ENCODE measurements around the gene STRADA. TPM values are rescaled to one million over a fixed set of nuclear protein-coding genes. Genes with fewer than 3 reads are reported as not detected.

STRADA gene
- total RNA-seq, 1 donor from 2014 or later: 17.2 TPM

GRCh38 chr17:63689479-63689878 is 52.1 kb downstream of the STRADA start:
- TF ChIP-seq CTCF (IDR thresholded peaks at IDR 0.05; ENCODE audit: insufficient read depth, low read length, poor library complexity, severe bottlenecking): no peak
- DNase-seq (ENCODE audit: low read depth): no peak
- Histone ChIP-seq H3K27me3 (ENCODE audit: control insufficient read depth, insufficient read depth, low read length) (no peaks in the 10 kb centered on the region), H3K4me3 (ENCODE audit: low read depth, low read length) (no peak overlapping the region), H3K36me3 (ENCODE audit: control insufficient read depth, insufficient read depth, low read length) (peaks cover 1% of the 10 kb centered on the region)

GRCh38 chr17:63688396-63689020 is 53.1 kb downstream of the STRADA start:
- Histone ChIP-seq H3K27me3 (ENCODE audit: control insufficient read depth, insufficient read depth, low read length) (no peaks in the 10 kb centered on the region), H3K4me3 (ENCODE audit: low read depth, low read length) (no peak overlapping the region), H3K36me3 (ENCODE audit: control insufficient read depth, insufficient read depth, low read length) (peaks cover 1% of the 10 kb centered on the region)
- no peak for TF ChIP-seq CTCF (IDR thresholded peaks at IDR 0.05; ENCODE audit: insufficient read depth, low read length, poor library complexity, severe bottlenecking)
- DNase-seq (ENCODE audit: low read depth): no peak

- TF ChIP-seq CTCF (IDR thresholded peaks at IDR 0.05; ENCODE audit: insufficient read depth, low read length, poor library complexity, severe bottlenecking): no peak
Measured at GRCh38 chr17:63686138-63686685, 55.4 kb downstream of the STRADA start.

GRCh38 chr17:63685578-63685977 is 56.0 kb downstream of the STRADA start:
- TF ChIP-seq CTCF (IDR thresholded peaks at IDR 0.05; ENCODE audit: insufficient read depth, low read length, poor library complexity, severe bottlenecking): no peak
- Histone ChIP-seq H3K4me3 (ENCODE audit: low read depth, low read length) (no peak overlapping the region), H3K27me3 (ENCODE audit: control insufficient read depth, insufficient read depth, low read length) (no peaks in the 10 kb centered on the region), H3K36me3 (ENCODE audit: control insufficient read depth, insufficient read depth, low read length) (no peaks in the 10 kb centered on the region)
- no peak for DNase-seq (ENCODE audit: low read depth)

More at GRCh38 chr17:63686138-63686685, 55.4 kb downstream of the STRADA start:
- Histone ChIP-seq H3K27me3 (ENCODE audit: control insufficient read depth, insufficient read depth, low read length) (no peaks in the 10 kb centered on the region), H3K4me3 (ENCODE audit: low read depth, low read length) (no peak overlapping the region), H3K36me3 (ENCODE audit: control insufficient read depth, insufficient read depth, low read length) (no peaks in the 10 kb centered on the region)
- DNase-seq (ENCODE audit: low read depth): no peak

GRCh38 chr17:63685041-63685440 is 56.6 kb downstream of the STRADA start:
- Histone ChIP-seq H3K36me3 (ENCODE audit: control insufficient read depth, insufficient read depth, low read length) (no peaks in the 10 kb centered on the region), H3K4me3 (ENCODE audit: low read depth, low read length) (no peak overlapping the region)
- DNase-seq (ENCODE audit: low read depth): no peak

More at GRCh38 chr17:63685041-63685440, 56.6 kb downstream of the STRADA start:
- H3K27me3 ChIP-seq (ENCODE audit: control insufficient read depth, insufficient read depth, low read length): no peaks in the 10 kb centered on the region
- no peak for TF ChIP-seq CTCF (IDR thresholded peaks at IDR 0.05; ENCODE audit: insufficient read depth, low read length, poor library complexity, severe bottlenecking)

All from kidney epithelial cell (primary cell).